Neural cell (in vitro differentiated cells): ENCODE data around the gene EGLN2.
"Not testable (repeated sequence)": the region's sequence is repeated elsewhere in the genome, so short reads cannot be mapped to it uniquely, and the experiment has no call there.

ENCODE experiments used
- EZH2 ChIP-seq: fragments of 200-600, 300-800 bp; shearing (Covaris generic), sonication (generic); IDR thresholded peaks from 2 replicates; pipeline ENCODE4 v1.6.1; 2014; ENCODE audit warnings: antibody characterized with exemption, low read length, borderline replicate concordance, mild to moderate bottlenecking; ENCODE audit not compliant: insufficient read depth, poor library complexity, severe bottlenecking
- TF ChIP-seq, protein P1 (sequence below): IDR thresholded peaks from 2 replicates; pipeline ENCODE4 v1.6.1; 2012; ENCODE audit warnings: borderline replicate concordance

- TF ChIP-seq, protein P1, sequence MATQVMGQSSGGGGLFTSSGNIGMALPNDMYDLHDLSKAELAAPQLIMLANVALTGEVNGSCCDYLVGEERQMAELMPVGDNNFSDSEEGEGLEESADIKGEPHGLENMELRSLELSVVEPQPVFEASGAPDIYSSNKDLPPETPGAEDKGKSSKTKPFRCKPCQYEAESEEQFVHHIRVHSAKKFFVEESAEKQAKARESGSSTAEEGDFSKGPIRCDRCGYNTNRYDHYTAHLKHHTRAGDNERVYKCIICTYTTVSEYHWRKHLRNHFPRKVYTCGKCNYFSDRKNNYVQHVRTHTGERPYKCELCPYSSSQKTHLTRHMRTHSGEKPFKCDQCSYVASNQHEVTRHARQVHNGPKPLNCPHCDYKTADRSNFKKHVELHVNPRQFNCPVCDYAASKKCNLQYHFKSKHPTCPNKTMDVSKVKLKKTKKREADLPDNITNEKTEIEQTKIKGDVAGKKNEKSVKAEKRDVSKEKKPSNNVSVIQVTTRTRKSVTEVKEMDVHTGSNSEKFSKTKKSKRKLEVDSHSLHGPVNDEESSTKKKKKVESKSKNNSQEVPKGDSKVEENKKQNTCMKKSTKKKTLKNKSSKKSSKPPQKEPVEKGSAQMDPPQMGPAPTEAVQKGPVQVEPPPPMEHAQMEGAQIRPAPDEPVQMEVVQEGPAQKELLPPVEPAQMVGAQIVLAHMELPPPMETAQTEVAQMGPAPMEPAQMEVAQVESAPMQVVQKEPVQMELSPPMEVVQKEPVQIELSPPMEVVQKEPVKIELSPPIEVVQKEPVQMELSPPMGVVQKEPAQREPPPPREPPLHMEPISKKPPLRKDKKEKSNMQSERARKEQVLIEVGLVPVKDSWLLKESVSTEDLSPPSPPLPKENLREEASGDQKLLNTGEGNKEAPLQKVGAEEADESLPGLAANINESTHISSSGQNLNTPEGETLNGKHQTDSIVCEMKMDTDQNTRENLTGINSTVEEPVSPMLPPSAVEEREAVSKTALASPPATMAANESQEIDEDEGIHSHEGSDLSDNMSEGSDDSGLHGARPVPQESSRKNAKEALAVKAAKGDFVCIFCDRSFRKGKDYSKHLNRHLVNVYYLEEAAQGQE, result not testable (repeated sequence)
- not testable (repeated sequence) for TF ChIP-seq EZH2
Observed at GRCh38 chr19:40818480-40819399, 19.7 kb downstream of the EGLN2 start.
